Skeletal muscle tissue (tissue), 4 donors: ENCODE data around the gene ESPN. TPM values are rescaled to one million over a fixed set of nuclear protein-coding genes. Genes with fewer than 3 reads are reported as not detected.

ENCODE experiments used
- H3K27ac ChIP-seq: one replicate; pipeline ENCODE4 v1.7.0; 2013; ENCODE audit warnings: mild to moderate bottlenecking, low read depth, low read length, inconsistent platforms
- H3K27me3 ChIP-seq, 3 donors: one replicate each; pipeline ENCODE4 v1.7.0; 2013; ENCODE audit warnings: low read length in 3 of 3; ENCODE audit not compliant: control insufficient read depth in 3 of 3, insufficient read depth in 3 of 3
- H3K36me3 ChIP-seq, 3 donors: one replicate each; pipeline ENCODE4 v1.7.0; 2013; ENCODE audit warnings: low read length in 3 of 3; ENCODE audit not compliant: control insufficient read depth in 3 of 3, insufficient read depth in 3 of 3
- H3K4me1 ChIP-seq, 3 donors: one replicate each; pipeline ENCODE4 v1.7.0; 2013; ENCODE audit warnings: low read length in 3 of 3, mild to moderate bottlenecking in 3 of 3; ENCODE audit not compliant: control insufficient read depth in 3 of 3, insufficient read depth in 3 of 3
- H3K4me3 ChIP-seq, 3 donors: one replicate each; pipeline ENCODE4 v1.7.0; 2013; ENCODE audit warnings: low read length in 3 of 3
- H3K9ac ChIP-seq, 3 donors: one replicate each; pipeline ENCODE4 v1.7.0; 2013; ENCODE audit warnings: low read length in 3 of 3, mild to moderate bottlenecking in 3 of 3, moderate library complexity in 2 of 3, low read depth in 1 of 3
- H3K9me3 ChIP-seq, 3 donors: one replicate each; pipeline ENCODE4 v1.7.0; 2013; ENCODE audit warnings: low read length in 3 of 3; ENCODE audit not compliant: control insufficient read depth in 3 of 3
- total RNA-seq: library from RNA; depleted of rRNA; stranded (reverse); fragments of >200 nt; gene quantifications from one replicate; pipeline ENCODE4 v1.2.3, GENCODE V29; 2014
- donor health status: Osteomylitis.

The ESPN gene
- total RNA-seq, 1 donor from 2014 or later, result 0.52 TPM

DNA sequence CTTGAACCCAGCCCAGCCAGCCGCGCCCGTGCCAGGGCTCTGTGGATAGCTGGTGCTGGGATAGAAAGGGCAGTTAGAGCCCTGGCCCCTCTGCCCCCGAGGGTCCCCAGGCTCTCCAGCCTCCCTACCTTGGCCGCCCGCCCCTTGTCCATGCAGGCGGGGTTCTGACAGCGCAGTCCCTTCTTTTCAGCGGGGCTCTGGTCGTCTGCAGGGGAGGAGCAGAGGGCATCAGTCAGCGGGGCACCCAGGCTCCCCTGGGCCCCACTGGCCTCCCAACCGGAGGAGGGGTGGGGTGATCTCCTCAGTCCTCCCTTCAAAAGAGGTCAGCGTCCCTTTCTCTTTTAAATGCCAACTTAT is 71.8 kb downstream of the ESPN start:
- Histone ChIP-seq H3K4me1 (peaks cover 19 to 38% (median 26%) of the 10 kb centered on the region in 3 donors), H3K4me3 (peak overlapping the region in 1 of 3 donors; percentile 30), H3K27ac (no peak overlapping the region), H3K36me3 (no peaks in the 10 kb centered on the region), H3K9ac (no peak overlapping the region), H3K27me3 (peaks cover 7 to 29% (median 17%) of the 10 kb centered on the region in 3 donors), H3K9me3 (no peaks in the 10 kb centered on the region)

DNA sequence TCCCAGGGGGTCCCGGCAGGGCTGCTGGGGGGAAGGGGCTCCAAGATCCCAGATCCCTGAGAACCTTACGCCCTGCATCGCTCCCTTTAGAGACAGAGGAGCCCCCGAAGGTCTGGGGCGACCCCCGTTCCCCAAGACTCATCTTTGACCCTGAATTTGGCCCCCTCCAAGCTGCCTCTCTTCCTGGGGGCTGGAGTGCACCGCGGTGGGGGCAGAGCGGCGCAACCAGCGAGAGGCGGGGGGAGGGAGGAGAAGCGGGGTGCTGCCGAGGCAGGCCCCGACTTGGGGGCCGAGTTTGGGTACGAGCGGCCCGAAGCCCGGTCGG is 72.3 kb downstream of the ESPN start:
- Histone ChIP-seq H3K27ac (no peak overlapping the region), H3K36me3 (no peaks in the 10 kb centered on the region), H3K4me3 (peak overlapping the region in 1 of 3 donors; percentile 30), H3K9ac (no peak overlapping the region), H3K9me3 (no peaks in the 10 kb centered on the region), H3K4me1 (peaks cover 24 to 40% (median 27%) of the 10 kb centered on the region in 3 donors), H3K27me3 (peaks cover 7 to 31% (median 17%) of the 10 kb centered on the region in 3 donors)

GRCh38 chr1:6497215-6497866 is 72.8 kb downstream of the ESPN start:
- peaks cover 7 to 31% (median 17%) of the 10 kb centered on the region in 3 donors for H3K27me3 ChIP-seq
- H3K9ac ChIP-seq, result peak overlapping the region; percentile 32 to 69 (median 33)
- H3K4me1 ChIP-seq, result peaks cover 28 to 42% (median 30%) of the 10 kb centered on the region in 3 donors
- H3K9me3 ChIP-seq, result no peaks in the 10 kb centered on the region
- H3K36me3 ChIP-seq, result no peaks in the 10 kb centered on the region
- H3K4me3 ChIP-seq, result peak overlapping the region; percentile 61 to 72 (median 68)
- H3K27ac ChIP-seq, result no peak overlapping the region

- Histone ChIP-seq H3K9ac (peak overlapping the region in 2 of 3 donors; percentile 33 to 69), H3K9me3 (no peaks in the 10 kb centered on the region), H3K36me3 (no peaks in the 10 kb centered on the region), H3K4me1 (peaks cover 28 to 45% (median 31%) of the 10 kb centered on the region in 3 donors), H3K27ac (no peak overlapping the region), H3K4me3 (peak overlapping the region; percentile 61 to 72 (median 68)), H3K27me3 (peaks cover 7 to 31% (median 17%) of the 10 kb centered on the region in 3 donors)
Observed at GRCh38 chr1:6497867-6498575, 73.4 kb downstream of the ESPN start.

GRCh38 chr1:6498576-6499111 is 74.1 kb downstream of the ESPN start:
- Histone ChIP-seq H3K4me3 (no peak overlapping the region), H3K36me3 (no peaks in the 10 kb centered on the region), H3K4me1 (peaks cover 28 to 41% (median 31%) of the 10 kb centered on the region in 3 donors), H3K27me3 (peaks cover 7 to 31% (median 17%) of the 10 kb centered on the region in 3 donors), H3K9me3 (no peaks in the 10 kb centered on the region), H3K9ac (no peak overlapping the region), H3K27ac (no peak overlapping the region)

DNA sequence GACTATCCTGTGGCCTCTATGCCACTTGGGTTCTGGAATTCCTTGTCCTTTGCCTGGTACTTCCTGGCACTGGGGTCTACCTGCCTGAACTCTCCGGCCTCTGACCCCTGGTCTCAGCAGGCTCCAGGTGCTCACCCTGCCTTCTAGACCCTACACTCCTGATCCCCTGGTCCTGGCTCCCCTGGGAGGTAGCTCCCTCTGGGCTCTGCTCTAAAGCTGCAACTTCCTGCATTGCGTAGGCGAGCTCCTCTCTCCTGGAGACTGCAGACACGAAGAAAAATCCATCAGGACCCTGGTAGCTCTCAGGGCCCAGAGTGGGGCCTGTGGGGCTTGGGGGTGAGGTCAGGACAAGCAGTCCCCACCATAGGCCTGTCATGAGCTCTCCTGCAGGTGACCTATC is 74.7 kb downstream of the ESPN start:
- H3K36me3 ChIP-seq, result no peaks in the 10 kb centered on the region
- no peak overlapping the region for H3K9ac ChIP-seq
- H3K4me3 ChIP-seq, result no peak overlapping the region
- peaks cover 28 to 41% (median 31%) of the 10 kb centered on the region in 3 donors for H3K4me1 ChIP-seq
- no peaks in the 10 kb centered on the region for H3K9me3 ChIP-seq
- H3K27ac ChIP-seq, result no peak overlapping the region
- peaks cover 7 to 31% (median 17%) of the 10 kb centered on the region in 3 donors for H3K27me3 ChIP-seq

GRCh38 chr1:6500544-6501278 is 76.1 kb downstream of the ESPN start:
- H3K4me1 ChIP-seq, result peaks cover 28 to 41% (median 31%) of the 10 kb centered on the region in 3 donors

GRCh38 chr1:6501279-6501813 is 76.8 kb downstream of the ESPN start:
- Histone ChIP-seq H3K9me3 (no peaks in the 10 kb centered on the region), H3K36me3 (no peaks in the 10 kb centered on the region), H3K27ac (no peak overlapping the region), H3K4me1 (peaks cover 28 to 41% (median 31%) of the 10 kb centered on the region in 3 donors), H3K4me3 (no peak overlapping the region), H3K9ac (no peak overlapping the region), H3K27me3 (peaks cover 3 to 21% (median 16%) of the 10 kb centered on the region in 3 donors)

More at GRCh38 chr1:6500544-6501278, 76.1 kb downstream of the ESPN start:
- H3K27ac ChIP-seq, result no peak overlapping the region
- H3K9me3 ChIP-seq, result no peaks in the 10 kb centered on the region
- H3K27me3 ChIP-seq, result peaks cover 7 to 28% (median 17%) of the 10 kb centered on the region in 3 donors
- H3K36me3 ChIP-seq, result no peaks in the 10 kb centered on the region
- no peak overlapping the region for H3K9ac ChIP-seq
- no peak overlapping the region for H3K4me3 ChIP-seq

DNA sequence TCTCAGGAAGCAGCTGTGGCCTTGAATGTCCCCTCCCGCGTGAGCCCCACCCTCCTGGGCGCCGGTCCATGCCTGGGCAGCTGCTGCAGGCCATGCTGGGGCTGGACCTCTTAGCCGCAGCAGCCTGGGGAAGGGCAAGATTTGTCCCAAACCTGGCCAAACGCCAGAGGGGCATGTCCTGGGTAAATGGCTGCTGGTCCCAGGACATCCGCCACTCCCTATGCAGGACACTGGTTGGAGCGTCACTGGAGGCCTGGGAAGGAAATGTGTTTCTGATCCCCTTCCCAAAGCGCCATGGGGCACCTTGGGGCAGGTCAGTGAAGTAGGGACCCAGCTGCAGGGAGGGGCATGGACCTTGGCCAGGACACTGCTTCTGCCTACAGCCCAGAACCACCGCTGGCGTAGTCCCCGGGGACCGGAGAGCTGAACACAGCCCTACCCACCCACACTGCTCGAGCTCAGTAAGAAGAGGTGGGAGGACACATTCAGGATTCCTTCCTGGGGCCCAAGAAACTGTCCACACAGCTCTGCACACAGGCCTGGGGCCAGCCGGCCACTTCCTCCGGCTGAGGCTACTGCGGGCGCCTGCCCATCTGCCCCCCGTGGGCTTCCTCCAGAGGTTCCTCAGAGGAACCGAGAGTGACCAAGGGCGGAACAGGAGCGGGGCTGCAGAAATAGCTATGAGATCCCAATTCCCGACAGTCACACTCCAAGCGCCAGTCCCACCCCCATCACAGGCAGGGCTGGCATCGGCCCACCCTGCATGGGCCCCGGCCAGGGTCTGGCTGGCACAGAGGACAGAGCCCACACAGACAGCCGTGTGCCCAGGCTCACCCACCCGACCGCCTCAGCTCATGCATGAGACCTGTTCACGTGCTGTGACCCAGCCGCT is 77.7 kb downstream of the ESPN start:
- no peaks in the 10 kb centered on the region for H3K36me3 ChIP-seq
- H3K4me3 ChIP-seq, result no peak overlapping the region
- no peaks in the 10 kb centered on the region for H3K9me3 ChIP-seq
- H3K4me1 ChIP-seq, result peaks cover 27 to 37% (median 31%) of the 10 kb centered on the region in 3 donors
- H3K27me3 ChIP-seq, result peaks cover 3 to 21% (median 11%) of the 10 kb centered on the region in 3 donors
- H3K27ac ChIP-seq, result no peak overlapping the region
- no peak overlapping the region for H3K9ac ChIP-seq
